ENCODE measurements around the gene GCK. TPM values are rescaled to one million over a fixed set of nuclear protein-coding genes. Genes with fewer than 3 reads are reported as not detected.

The GCK gene
- polyA plus RNA-seq, 1 of the 3 experiments (the other 2 are of a cell fraction): 1.6 TPM

DNA sequence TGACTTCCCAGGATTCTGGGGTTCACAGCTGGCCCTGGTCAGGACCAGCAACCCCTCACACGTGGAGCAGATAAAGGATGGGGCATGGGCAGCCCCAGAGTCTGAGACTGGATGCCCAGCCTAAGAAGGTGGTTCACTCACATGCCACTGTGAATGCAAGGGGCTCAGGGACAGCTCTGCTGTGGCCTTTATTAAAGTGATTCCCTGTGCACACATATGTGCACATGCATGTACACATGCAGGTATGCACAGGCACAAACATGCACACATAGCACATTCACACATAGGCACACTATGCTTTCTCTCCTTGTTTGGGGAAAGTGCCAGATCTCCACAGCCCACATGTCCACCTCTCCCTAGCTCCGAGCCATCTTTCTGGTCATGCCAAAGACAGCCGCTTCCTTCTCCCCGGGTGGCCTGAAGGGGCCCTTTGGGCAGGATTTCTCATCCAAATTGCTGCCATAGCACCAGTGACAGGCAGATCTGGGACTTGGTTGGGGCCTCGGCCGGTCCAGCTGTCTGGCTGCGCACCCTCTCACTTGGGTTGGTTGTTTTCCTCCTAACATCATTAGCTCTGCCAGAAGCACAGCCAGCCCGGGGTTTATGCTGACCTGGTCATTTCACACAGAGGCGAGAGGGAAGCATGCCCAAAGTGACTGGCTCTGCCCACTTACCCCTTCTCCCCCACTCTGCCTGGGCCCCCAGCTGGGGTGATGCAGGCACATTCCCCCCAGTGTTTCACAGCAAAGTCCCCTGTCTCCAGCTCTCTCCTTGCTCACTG is 1.4 kb downstream of the GCK start:
- POLR2A ChIA-PET: no interaction called here
- no peaks in the 10 kb centered on the region for H3K79me2 ChIP-seq (ENCODE audit: insufficient read depth)
- DNase-seq: no peak

More for the DNA sequence above, 1.4 kb downstream of the GCK start:
- peaks cover 4% of the 10 kb centered on the region for H3F3A ChIP-seq (replicated peaks; ENCODE audit: insufficient read depth)
- no peaks in the 10 kb centered on the region for H4K20me1 ChIP-seq (ENCODE audit: insufficient read depth)
- H3K4me1 ChIP-seq (ENCODE audit: control insufficient read depth in 1 of 2, insufficient read depth in 2 of 2, low read depth in 1 of 2, low read length in 1 of 2): peaks cover 0 to 11% of the 10 kb centered on the region in 2 experiments; a peak in 2 of 4 replicates
- no peaks in the 10 kb centered on the region for H3K27me3 ChIP-seq (ENCODE audit: insufficient read depth)
- no peak overlapping the region for H3K27ac ChIP-seq (ENCODE audit: low read depth in 2 of 2, low read length in 1 of 2)
- no peaks in the 10 kb centered on the region for H3K9me2 ChIP-seq
- no peaks in the 10 kb centered on the region for H3K9me3 ChIP-seq
- no peak overlapping the region for H3K9ac ChIP-seq
- no peak overlapping the region for H3K4me3 ChIP-seq (ENCODE audit: low read depth in 2 of 2, low read length in 1 of 2)
- TF ChIP-seq GABPA (IDR thresholded peaks at IDR 0.05; ENCODE audit: low read depth) (no peak), JUND (IDR thresholded peaks at IDR 0.05) (no peak), EZH2phosphoT487 (IDR thresholded peaks at IDR 0.05; ENCODE audit: borderline replicate concordance, low read depth) (no peak), RAD21 (IDR thresholded peaks at IDR 0.05; ENCODE audit: low read length) (no peak), FOSL2 (IDR thresholded peaks at IDR 0.05; ENCODE audit: borderline replicate concordance, low read depth) (no peak), NRF1 (IDR thresholded peaks at IDR 0.05; ENCODE audit: low read depth, low read length) (no peak), TAF1 (IDR thresholded peaks at IDR 0.05; ENCODE audit: borderline replicate concordance, low read depth, low read length) (no peak), MXI1 (IDR thresholded peaks at IDR 0.05; ENCODE audit: low read depth, low read length) (no peak), SIN3A (IDR thresholded peaks at IDR 0.05; ENCODE audit: borderline replicate concordance, low read depth, low read length) (no peak), YY1 (IDR thresholded peaks at IDR 0.05; ENCODE audit: low read depth) (no peak)
- TF ChIP-seq, protein P1, sequence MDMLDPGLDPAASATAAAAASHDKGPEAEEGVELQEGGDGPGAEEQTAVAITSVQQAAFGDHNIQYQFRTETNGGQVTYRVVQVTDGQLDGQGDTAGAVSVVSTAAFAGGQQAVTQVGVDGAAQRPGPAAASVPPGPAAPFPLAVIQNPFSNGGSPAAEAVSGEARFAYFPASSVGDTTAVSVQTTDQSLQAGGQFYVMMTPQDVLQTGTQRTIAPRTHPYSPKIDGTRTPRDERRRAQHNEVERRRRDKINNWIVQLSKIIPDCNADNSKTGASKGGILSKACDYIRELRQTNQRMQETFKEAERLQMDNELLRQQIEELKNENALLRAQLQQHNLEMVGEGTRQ (IDR thresholded peaks at IDR 0.05; ENCODE audit: borderline replicate concordance, low read depth, low read length): no peak
- TF ChIP-seq, protein P2, sequence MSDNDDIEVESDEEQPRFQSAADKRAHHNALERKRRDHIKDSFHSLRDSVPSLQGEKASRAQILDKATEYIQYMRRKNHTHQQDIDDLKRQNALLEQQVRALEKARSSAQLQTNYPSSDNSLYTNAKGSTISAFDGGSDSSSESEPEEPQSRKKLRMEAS (IDR thresholded peaks at IDR 0.05; ENCODE audit: low read depth): no peak
- TF ChIP-seq, protein P3, sequence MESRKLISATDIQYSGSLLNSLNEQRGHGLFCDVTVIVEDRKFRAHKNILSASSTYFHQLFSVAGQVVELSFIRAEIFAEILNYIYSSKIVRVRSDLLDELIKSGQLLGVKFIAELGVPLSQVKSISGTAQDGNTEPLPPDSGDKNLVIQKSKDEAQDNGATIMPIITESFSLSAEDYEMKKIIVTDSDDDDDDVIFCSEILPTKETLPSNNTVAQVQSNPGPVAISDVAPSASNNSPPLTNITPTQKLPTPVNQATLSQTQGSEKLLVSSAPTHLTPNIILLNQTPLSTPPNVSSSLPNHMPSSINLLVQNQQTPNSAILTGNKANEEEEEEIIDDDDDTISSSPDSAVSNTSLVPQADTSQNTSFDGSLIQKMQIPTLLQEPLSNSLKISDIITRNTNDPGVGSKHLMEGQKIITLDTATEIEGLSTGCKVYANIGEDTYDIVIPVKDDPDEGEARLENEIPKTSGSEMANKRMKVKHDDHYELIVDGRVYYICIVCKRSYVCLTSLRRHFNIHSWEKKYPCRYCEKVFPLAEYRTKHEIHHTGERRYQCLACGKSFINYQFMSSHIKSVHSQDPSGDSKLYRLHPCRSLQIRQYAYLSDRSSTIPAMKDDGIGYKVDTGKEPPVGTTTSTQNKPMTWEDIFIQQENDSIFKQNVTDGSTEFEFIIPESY (IDR thresholded peaks at IDR 0.05; ENCODE audit: borderline replicate concordance, low read depth): no peak
- TF ChIP-seq, protein P4, sequence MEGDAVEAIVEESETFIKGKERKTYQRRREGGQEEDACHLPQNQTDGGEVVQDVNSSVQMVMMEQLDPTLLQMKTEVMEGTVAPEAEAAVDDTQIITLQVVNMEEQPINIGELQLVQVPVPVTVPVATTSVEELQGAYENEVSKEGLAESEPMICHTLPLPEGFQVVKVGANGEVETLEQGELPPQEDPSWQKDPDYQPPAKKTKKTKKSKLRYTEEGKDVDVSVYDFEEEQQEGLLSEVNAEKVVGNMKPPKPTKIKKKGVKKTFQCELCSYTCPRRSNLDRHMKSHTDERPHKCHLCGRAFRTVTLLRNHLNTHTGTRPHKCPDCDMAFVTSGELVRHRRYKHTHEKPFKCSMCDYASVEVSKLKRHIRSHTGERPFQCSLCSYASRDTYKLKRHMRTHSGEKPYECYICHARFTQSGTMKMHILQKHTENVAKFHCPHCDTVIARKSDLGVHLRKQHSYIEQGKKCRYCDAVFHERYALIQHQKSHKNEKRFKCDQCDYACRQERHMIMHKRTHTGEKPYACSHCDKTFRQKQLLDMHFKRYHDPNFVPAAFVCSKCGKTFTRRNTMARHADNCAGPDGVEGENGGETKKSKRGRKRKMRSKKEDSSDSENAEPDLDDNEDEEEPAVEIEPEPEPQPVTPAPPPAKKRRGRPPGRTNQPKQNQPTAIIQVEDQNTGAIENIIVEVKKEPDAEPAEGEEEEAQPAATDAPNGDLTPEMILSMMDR (IDR thresholded peaks at IDR 0.05): no peak
- TF ChIP-seq, protein P5, sequence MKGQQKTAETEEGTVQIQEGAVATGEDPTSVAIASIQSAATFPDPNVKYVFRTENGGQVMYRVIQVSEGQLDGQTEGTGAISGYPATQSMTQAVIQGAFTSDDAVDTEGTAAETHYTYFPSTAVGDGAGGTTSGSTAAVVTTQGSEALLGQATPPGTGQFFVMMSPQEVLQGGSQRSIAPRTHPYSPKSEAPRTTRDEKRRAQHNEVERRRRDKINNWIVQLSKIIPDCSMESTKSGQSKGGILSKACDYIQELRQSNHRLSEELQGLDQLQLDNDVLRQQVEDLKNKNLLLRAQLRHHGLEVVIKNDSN (IDR thresholded peaks at IDR 0.05; ENCODE audit: borderline replicate concordance, low read depth): no peak
- no peaks in the 10 kb centered on the region for H3K36me3 ChIP-seq (replicated peaks in 1 of 2; ENCODE audit: control insufficient read depth in 1 of 2, insufficient read depth in 2 of 2, low read length in 1 of 2)
- H2AFZ ChIP-seq (ENCODE audit: low read depth): no peak overlapping the region
- H3K4me2 ChIP-seq: no peak overlapping the region
- CTCF ChIA-PET: interaction anchor here (1.0 to 3.7 kb wide), 4 partner anchors 9 to 115 kb away, joined by 4 to 29 read pairs (median 4); partner anchors contain the start of gene YKT6
- WGBS (ENCODE audit: low lambda C conversion rate): 65% methylated on average over 9 of the region's 9 CpGs

All from SK-N-SH (cell line).